ENCODE measurements around the gene PEX14.
"Not testable (repeated sequence)": the region's sequence is repeated elsewhere in the genome, so short reads cannot be mapped to it uniquely, and the experiment has no call there.

Gene PEX14

GRCh38 chr1:10451287-10451686 lies 23.5 kb upstream of the PEX14 start:
- DNase-seq = no peak

- DNase-seq = no peak
Measured at GRCh38 chr1:10456048-10456447, 18.7 kb upstream of the PEX14 start.

- no peak for DNase-seq
Measured at GRCh38 chr1:10456661-10457060, 18.1 kb upstream of the PEX14 start.

- DNase-seq = not testable (repeated sequence)
Measured at GRCh38 chr1:10457462-10457861, 17.3 kb upstream of the PEX14 start.

DNA sequence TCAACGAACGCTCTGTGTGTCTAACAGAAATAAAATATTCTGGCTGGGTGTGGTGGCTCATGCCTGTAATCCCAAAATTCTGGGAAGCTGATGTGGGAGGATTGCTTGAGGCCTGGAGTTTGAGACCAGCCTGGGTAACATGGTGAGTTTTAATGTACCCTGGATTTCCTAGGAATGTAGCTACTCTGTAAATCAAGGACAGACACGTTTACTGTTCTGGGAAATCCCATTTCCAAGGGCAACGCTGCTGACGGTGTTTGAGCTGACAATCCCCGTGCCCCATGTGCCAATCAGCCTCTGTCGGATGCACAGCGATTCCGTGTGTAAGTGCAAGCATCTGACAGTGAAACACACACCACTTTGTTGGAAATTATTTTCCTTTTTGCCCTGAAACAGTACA lies 16.9 kb upstream of the PEX14 start:
- no peak for DNase-seq

DNA sequence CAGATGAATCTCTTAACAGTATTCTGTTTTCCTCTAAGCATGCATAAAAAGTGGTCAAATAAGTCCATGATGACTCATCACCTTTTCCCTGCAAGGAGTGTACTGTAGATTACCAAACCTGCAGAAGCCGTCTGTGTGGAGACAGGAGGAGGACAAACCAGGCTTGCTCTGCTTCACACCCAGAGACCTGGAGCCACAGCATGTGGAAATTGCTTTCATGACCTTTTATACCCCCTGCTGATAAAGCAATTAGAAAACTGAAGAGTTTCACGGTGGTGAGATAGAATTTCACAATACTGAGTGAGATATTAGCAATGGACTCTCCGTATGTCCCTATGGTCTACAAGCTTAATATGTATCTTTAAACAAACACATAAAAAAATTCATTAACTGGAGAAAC lies 15.6 kb upstream of the PEX14 start:
- peak; percentile 86 for DNase-seq

- no peak for DNase-seq
Measured at GRCh38 chr1:10467078-10467477, 7.7 kb upstream of the PEX14 start.

- no peak for DNase-seq
Measured at GRCh38 chr1:10470043-10470442, 4.7 kb upstream of the PEX14 start.

- DNase-seq = peak; percentile 16
Measured at GRCh38 chr1:10471411-10472219, 3.1 kb upstream of the PEX14 start.

DNA sequence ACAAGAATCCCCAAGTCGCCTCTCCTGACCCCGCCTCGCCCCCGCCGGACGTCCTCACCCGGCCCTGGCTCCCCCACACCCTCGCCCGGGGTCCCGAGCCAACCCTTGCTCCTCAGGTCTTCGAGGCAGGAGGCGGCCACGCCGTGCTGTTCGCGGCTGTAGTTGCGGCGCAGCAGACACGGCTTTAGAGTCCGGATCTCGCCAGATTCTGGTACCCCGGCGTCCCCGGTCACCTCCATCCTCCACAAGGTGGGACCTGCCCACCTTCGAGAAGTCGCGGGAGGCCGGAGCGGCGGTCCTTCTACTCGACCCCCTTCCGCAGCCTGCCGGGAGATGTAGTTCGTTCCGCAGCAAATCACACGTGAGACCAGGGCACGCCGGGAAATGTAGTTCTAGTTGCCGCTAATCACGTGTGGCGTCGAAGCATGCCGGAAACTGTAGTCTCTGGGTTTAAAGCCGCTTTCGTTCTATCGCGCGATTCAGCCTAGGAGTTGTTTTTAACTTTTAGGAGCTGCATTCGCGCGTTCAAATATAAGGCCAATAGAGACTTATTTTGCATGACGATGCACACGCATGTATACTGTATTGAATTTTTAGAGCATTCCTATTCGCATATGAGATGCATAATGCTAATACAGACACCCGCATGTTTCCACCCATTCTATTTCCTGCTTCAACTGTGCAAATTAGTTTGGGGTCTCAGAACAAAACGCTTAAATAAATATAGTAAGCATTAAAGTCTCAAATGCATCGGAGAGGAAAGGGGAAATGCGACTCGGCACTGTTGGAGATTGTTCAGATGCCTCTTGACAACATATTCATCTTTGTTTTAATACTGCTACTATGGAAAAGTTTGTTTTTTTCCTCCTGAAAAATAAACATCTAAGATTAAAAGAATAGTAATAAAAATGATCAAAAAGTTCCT lies 2.3 kb upstream of the PEX14 start, which contains the start of gene DFFA:
TSS of gene DFFA (minus strand) at position 310 of the 925 bp plus-strand sequence. CDS start at position 239, 71 bp downstream.
- DNase-seq = peak; percentile 97

DNA sequence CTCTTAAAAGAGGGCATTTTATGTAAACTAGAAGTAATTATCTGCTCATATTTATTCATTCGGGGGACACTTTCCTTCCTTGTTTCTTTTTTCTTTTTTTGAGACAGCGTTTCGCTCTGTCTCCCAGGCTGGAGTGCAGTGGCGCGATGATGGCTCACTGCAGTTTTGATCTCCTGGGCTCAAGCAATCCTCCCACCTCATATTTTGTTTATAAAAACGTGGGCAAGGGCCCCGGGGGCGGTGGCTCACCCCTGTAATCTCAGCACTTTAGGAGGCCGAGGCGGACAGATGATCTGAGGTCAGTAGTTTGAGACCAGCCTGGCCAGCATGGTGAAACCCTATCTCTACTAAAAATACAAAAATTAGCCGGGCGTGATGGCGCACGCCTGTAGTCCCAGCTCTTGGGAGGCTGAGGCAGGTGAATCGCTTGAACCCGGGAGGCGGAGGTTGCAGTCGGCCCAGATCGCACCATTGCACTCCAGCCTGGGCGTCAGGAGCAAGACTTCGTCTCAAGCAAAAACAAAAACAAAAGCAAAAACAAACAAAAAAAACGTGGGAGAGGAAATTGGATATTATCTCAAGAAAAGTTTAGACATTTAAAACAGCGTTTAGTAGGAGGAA lies 1.5 kb upstream of the PEX14 start:
- no peak for DNase-seq

GRCh38 chr1:10474309-10474612 lies 489 bp upstream of the PEX14 start:
- not testable (repeated sequence) for DNase-seq

DNA sequence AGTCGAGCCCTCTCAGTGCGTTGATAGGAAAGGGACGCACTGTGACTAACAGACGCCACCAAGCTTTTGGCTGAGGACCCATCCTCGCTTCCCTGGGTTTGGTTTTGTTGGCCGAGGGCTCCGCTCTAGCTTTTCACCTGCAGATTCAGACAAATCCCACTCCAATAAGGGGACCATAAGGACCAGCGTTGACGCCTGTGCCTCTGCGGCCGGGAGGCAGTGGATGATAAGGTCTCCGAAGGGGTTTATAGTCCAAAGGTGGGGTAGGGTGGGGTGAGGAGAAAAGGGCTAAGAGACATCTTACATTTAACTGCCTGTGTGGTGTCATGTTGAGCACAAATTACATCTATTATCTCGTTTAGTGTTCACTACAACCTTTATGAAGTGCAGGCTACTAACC lies 760 bp downstream of the PEX14 start:
- peak; percentile 38 for DNase-seq

DNA sequence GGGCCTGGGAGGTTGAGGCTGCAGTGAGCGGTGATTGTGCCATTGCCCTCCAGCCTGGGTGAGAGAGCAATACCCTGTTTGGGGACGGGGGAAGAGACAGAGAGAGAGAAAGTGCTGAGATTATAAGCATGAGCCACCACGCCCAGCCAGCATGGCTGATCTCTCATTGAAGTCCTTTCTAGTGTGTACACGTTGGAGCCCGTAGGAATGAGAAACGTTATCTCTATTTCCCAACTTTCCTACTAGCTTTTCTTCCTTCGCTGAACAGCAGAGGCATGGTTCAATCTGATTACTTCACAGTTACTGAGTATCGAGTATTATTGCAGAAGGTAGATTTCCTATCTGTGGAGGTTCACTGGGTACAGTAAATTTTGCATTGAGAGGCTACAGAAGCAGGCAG lies 4.5 kb downstream of the PEX14 start:
- DNase-seq = no peak

DNA sequence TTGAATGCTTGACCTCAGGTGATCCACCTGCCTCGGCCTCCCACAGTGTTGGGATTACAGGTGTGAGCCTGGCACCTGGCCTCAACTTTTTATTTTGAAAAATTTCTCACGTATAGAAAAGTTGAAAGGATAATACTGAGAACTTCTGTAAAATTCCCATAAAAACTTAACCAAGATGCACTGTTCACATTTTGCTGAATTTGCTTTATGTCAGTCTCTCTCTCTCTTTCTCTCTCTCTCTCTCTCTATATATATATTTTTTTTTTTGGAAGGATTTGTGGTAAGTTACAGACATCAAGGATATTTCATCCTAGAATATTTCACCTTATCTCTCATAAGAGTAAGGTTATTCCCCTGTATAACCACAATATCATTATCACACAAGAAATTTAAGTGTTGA lies 5.9 kb downstream of the PEX14 start:
- no peak for DNase-seq

DNA sequence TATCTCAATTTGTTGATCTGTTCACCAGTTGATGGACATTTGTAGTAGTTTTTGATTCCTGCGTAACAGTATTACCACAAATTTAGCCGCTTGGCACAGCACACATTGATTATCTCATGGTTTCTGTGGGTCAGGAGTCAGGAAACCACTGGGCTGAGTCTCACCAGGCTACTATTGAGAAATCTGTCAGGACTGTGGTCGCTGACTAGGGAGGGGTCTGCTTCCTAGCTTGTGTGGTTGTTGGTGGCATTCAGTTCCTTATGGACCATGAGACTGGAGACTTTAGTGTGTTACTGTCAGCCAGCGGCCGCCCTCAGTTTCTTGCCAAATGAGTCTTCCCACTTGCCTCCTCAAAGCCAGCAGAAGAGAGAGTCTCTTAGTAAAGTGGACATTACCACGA lies 9.8 kb downstream of the PEX14 start:
- no peak for DNase-seq

DNA sequence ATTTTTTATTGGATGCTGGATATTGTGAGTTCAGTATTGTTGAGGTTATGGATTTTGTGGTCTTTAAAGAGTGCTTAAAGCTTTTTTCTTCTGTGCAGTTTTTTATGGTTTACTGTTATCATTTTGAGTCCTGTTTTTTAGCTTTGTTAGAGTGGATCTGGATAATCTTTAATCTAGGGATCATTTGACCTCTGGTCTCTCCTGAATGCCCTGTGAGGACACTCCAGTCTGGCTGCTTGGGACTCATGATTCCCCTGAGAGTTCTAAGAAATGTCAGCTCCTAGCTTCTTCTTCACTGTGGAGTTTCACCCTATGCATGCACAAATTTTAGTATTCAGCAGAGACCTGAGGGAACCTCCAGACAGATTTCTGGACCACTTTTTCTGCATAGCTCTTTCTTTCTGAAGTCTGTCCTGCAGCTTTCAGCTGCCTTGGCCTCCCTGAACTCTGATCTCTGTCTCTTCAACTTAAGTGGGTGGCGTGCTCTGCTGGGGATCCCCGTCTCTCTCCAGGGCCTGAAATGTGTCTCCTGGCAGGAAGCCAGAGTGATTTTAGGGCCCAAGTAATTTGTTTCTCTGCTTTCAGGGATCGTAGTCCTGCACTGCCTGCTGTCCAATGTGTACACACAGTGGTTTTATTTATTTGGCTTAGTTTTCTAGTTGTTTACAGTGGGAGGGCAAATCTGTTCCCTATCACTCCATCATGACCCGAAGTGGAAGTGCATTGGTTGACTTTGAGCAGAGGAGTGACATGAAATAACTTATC lies 14.7 kb downstream of the PEX14 start:
- no peak for DNase-seq

DNA sequence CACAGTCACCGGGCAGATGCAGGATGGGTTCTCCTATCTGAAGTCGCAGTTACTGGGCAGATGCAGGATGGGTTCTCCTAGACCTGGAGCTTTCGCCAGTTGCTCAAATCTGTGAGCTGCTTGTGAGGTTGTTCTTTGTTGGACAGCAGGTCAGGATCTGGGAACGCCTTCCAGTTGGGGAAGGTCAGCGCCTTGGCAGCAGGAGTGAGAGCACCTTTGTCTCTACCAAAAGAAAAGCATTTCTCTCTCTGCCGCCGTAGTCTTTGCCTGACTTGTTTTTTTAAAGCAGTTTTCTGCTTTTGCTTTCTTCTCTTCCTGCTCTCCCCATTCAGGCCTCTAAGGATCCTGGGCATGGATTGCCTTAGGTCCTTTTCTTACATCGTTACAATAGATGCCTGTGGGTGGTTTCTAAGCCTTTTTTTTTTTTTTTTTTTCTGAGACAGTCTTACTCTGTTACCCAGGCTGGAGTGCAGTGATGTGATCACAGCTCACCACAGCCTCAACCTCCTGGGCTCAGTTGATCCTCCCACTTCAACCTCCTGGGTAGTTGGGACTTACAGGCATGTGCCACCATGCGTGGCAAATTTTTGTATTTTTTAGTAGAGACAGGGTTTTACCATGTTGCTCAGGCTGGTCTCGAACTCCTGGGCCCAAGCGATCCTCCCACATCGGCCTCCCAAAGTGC lies 15.7 kb downstream of the PEX14 start:
- no peak for DNase-seq

DNA sequence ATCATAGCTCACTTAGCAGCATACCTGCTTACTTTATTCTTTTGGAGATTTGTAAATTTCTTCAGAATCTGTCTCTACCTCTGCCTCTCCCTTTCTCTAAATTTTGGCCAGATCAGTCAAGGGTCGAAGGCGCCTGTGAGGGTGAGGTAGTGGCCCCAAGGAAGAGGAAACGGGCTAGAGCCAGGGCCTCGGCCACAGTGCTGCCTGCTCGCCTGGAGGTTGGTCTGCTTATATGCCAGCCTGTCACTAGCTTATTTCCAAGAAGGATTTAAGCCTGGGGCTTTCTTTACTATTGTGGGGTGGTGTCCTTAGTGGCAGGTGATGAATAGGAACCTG lies 19.6 kb downstream of the PEX14 start:
- no peak for DNase-seq

DNA sequence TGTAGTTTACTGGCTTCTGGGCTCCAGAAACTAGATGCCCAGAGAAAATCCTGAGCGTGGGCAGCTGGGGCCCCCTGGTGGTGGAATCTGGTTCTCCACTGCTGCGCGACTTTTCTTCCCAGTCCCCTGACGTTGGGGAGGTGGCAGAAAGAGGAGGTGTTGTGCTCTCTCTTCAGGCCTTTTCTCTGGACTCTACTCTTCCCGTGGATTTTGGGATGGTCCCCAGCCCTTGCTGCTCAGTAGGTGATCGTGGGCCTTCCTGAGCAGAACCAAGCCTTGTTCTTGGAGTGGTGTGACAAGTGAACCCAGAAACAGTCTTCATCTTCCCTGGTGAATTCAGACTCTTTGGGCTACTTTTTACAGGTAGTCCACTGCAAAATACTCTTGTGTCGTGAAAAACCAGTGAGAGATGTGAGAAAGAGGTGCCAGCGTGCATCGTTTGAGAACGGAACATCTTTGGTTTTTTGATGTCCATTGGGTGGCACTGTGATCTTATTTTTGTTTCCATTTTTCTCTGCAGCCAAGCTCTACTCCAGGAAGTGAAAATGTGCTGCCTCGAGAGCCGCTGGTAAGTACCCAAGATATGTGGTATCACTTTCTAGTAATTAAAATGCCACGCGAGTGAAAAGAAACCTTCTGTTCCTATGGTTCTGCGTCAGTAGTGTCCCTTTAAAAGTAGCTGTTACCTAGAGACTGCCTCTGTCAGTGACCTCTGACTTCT lies 20.2 kb downstream of the PEX14 start:
- peak; percentile 81 for DNase-seq

- no peak for DNase-seq
Measured at GRCh38 chr1:10495475-10495817, 20.7 kb downstream of the PEX14 start.

GRCh38 chr1:10495952-10496351 lies 21.2 kb downstream of the PEX14 start:
- no peak for DNase-seq
